Bronchial epithelial cell (primary cell): ENCODE results near the gene RFX8. TPM values are rescaled to one million over a fixed set of nuclear protein-coding genes. Genes with fewer than 3 reads are reported as not detected.

Experiments
- DNase-seq: peaks from one replicate; pipeline ENCODE4 v3.0.0-alpha.2; 2010; ENCODE audit warnings: low read depth
- FAIRE-seq: peaks from 2 replicates; lab custom pipeline; 2011; peaks lifted over from hg19 to GRCh38; lab: Jason Lieb, UNC
- H3K27me3 ChIP-seq: 2 replicates; pipeline ENCODE4 v1.5.1; 2011; ENCODE audit warnings: low read length; ENCODE audit not compliant: control insufficient read depth, insufficient read depth
- H3K36me3 ChIP-seq: 2 replicates; pipeline ENCODE4 v1.5.1; 2011; ENCODE audit warnings: low read length; ENCODE audit not compliant: control insufficient read depth, insufficient read depth
- H3K4me3 ChIP-seq: 2 replicates; pipeline ENCODE4 v1.5.1; 2011; ENCODE audit warnings: mild to moderate bottlenecking, low read depth, low read length, control low read depth
- total RNA-seq: library from RNA; depleted of rRNA; stranded (reverse); fragments of >200 nt; gene quantifications from 2 replicates; pipeline ENCODE4 v1.2.1, GENCODE V29; 2014
- TF ChIP-seq, protein P1 (sequence below): IDR thresholded peaks from 2 replicates; pipeline ENCODE4 v1.5.1; 2011; ENCODE audit warnings: mild to moderate bottlenecking, moderate library complexity, low read length, control low read depth, inconsistent platforms; ENCODE audit not compliant: insufficient read depth, severe bottlenecking

Gene RFX8
- total RNA-seq, 1 donor from 2014 or later, result not detected

DNA sequence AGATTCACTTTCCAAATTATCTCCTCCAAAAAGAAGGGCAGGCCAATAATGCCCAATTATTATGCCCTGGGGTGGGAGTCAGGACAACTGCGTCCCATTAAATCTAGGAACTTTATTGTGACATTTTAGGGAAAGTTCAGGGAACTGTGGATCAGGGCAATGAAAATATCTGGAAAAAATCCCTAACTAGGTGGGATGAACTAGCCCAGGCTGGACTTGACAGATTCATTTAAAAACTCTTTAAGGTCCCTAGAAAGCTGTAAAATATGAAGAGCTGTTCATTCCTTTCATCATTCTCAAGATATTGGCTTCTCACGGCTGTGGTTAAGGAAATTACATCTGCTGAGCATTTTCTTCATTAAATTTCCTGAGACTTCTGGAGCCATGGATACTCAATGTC lies 95.8 kb downstream of the RFX8 start:
- H3K36me3 ChIP-seq, result no peaks in the 10 kb centered on the region
- H3K27me3 ChIP-seq, result no peaks in the 10 kb centered on the region
- H3K4me3 ChIP-seq, result no peak overlapping the region
- no peak for FAIRE-seq
- TF ChIP-seq, protein P1, sequence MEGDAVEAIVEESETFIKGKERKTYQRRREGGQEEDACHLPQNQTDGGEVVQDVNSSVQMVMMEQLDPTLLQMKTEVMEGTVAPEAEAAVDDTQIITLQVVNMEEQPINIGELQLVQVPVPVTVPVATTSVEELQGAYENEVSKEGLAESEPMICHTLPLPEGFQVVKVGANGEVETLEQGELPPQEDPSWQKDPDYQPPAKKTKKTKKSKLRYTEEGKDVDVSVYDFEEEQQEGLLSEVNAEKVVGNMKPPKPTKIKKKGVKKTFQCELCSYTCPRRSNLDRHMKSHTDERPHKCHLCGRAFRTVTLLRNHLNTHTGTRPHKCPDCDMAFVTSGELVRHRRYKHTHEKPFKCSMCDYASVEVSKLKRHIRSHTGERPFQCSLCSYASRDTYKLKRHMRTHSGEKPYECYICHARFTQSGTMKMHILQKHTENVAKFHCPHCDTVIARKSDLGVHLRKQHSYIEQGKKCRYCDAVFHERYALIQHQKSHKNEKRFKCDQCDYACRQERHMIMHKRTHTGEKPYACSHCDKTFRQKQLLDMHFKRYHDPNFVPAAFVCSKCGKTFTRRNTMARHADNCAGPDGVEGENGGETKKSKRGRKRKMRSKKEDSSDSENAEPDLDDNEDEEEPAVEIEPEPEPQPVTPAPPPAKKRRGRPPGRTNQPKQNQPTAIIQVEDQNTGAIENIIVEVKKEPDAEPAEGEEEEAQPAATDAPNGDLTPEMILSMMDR, result no peak
- no peak for DNase-seq

DNA sequence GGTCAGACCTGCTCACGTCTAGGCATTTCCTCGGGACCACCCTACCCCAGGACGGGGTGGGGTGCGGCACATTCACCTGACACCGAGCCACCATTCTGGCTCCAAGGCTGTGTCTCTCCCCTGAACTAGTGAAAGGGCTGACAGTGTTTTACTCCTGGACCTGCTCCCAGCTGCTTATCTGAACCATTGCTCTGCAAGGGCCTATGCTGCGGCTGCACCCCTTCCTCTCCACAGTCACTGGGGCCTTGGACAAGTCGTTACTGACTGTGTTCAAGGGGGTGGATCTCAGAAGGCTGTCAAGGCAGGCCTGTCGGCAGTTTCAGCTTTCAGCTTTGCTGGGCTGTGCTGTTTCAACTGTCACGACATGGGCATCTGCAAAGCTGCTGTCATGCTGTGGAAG lies 99.3 kb downstream of the RFX8 start:
- no peaks in the 10 kb centered on the region for H3K36me3 ChIP-seq
- H3K4me3 ChIP-seq, result no peak overlapping the region
- FAIRE-seq (no peak), DNase-seq (no peak)
- TF ChIP-seq, protein P1, result no peak
- no peaks in the 10 kb centered on the region for H3K27me3 ChIP-seq

DNA sequence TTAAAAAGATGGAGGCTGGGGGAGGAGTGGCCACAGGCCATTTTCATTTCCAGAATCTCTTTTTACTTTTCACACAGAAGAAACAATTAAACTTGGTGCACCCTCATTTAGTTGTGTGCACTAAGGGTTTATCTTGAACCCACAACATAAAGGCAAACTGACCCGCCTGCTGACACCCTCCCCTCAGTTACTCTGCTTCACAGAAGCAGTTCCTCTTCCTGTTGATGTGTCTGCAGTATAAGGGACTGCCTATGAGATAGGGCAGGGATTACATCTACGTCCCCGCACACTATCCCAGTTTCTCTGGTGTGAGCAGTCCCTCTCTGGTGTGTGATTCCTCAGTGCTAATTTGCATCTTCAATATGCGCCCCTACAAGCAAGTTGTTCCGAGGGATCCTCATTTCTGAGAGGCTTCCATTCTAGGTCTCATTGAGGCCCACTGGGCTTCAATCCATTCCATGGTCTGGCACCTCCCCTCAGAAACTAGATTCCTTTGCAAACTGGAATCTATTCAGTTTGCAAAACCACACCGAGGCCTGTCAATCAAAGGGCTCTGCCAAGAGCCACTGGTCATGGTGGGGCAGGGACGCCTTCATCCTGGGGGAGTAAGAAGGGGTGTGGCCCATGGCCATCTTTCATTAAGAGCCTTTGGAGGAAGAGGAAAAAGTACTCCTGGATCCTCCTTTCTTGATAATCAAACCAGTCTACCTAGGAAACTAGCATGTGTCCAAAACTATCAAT lies 99.9 kb downstream of the RFX8 start:
- Histone ChIP-seq H3K4me3 (no peak overlapping the region), H3K27me3 (no peaks in the 10 kb centered on the region), H3K36me3 (no peaks in the 10 kb centered on the region)
- TF ChIP-seq, protein P1, result no peak
- DNase-seq (no peak), FAIRE-seq (no peak)

DNA sequence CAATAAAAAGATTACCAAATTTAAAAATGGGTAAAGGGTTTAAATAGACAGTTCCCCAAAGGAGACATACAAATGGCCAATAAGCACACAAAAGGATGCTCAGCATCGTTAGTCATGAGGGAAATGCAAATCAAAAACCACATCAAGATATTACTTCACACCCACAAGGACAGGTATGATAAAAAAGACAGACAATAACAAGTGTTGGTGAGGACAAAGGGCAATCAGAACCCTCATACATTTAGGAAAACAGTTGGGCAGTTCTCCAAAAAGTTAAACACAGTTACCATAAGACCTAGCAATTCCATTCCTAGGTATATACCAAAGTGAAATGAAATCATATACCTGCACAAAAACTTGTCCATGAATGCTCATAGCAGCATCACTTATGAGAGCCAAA lies 102.1 kb downstream of the RFX8 start:
- Histone ChIP-seq H3K36me3 (no peaks in the 10 kb centered on the region), H3K27me3 (no peaks in the 10 kb centered on the region), H3K4me3 (no peak overlapping the region)
- DNase-seq (no peak), FAIRE-seq (no peak)
- TF ChIP-seq, protein P1, result no peak

DNA sequence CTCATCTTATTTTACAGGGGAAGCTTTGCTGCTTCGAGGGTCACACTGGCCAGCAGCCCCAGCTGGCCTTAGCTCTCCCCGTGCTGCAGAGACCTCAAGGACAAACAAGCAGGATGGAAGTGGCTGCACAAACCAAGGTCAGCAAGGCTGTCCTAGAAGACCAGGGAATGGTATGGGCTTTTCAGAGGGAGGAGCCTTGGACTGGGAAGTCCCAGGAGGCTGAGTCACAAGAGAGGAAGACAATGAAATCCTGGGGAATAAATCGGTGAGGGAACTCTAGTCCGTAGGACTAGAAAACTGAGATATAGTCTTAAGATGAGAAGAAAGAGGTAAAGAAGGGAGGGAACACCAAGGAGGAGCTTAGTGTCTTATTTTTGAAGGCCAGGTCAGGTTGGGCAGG lies 103.3 kb downstream of the RFX8 start:
- TF ChIP-seq, protein P1, result no peak
- FAIRE-seq, result no peak

DNA sequence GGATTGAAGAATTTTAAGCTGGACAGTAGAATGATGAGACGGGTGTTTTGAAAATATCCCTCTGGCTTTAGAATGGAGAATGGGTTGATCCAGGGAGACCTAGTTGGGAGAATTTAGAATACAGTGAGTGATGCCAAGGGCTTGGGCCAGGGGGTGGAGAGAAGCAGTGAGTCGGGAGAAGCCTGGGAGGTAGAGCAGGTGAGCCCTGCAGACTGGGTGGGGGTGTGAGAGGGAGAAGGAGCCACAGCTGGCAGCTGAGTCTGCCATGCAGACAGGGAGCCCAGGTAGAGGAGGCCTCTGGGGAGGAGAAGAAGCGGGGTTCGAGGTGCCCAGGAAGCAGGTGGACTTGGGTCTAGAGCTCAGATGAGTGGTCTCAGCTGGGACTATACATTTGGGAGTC lies 105.8 kb downstream of the RFX8 start:
- no peaks in the 10 kb centered on the region for H3K27me3 ChIP-seq
- no peak overlapping the region for H3K4me3 ChIP-seq
- DNase-seq (no peak), FAIRE-seq (no peak)
- H3K36me3 ChIP-seq, result no peaks in the 10 kb centered on the region
- TF ChIP-seq, protein P1, result no peak

More for the DNA sequence above, 103.3 kb downstream of the RFX8 start:
- Histone ChIP-seq H3K36me3 (no peaks in the 10 kb centered on the region), H3K4me3 (no peak overlapping the region), H3K27me3 (no peaks in the 10 kb centered on the region)
- no peak for DNase-seq
